DMS114 treated with DMSO at 0.1 percent for 48 hours (cell line): ENCODE measurements around the gene GPER1.
"Not testable (repeated sequence)": the region's sequence is repeated elsewhere in the genome, so short reads cannot be mapped to it uniquely, and the experiment has no call there.

Source experiments
- DNase-seq: peaks from one replicate; lab custom pipeline; 2025; ENCODE audit not compliant: unreplicated experiment; lab: John Stamatoyannopoulos, UW

GPER1 gene

DNA sequence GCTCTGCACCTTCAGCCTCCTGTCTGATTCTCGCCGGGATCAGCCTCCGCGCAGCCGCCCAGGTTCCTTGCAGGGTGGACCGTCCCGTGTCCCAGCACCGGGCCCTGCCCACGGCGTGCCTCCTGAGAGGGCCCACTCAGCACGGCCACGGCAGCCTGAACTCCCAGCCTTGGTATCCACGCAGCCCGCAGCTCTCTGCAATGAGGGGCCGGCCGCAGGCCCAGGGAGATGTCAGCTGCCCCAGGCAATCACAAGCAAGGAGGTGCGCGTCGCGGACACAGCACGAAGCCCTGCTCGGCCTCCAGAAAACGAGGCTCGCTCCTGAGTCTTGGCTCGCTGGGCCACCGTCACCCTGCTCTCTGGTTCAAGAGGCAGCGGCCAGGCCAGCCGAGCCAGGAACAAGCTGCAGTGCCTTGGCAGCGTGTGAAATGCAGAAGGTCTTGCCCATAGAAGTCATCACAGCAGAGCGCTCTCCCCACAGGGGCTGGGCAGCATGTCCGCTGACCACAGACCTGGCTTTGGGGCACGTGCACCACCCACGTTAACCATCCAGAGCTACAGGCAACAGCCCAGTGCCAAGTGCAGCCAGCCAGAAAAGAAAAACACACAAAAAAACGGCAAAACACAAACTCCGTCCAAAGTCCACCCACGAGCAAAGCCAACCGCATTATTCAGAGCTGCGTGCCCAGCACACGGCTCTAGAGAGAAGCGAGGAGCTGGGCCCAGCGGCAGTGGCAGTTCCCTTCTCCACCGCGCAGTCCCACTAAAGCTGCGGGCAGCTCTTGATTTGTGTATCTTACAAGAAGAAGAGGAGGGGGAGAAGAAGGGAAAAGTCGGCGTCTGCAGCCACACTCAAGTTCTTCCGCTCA lies 13.9 kb downstream of the GPER1 start:
- no peak for DNase-seq

- DNase-seq: no peak
Measured at GRCh38 chr7:1103009-1103788, 15.3 kb downstream of the GPER1 start.

- DNase-seq: no peak
Measured at GRCh38 chr7:1103789-1104515, 16.0 kb downstream of the GPER1 start.

DNA sequence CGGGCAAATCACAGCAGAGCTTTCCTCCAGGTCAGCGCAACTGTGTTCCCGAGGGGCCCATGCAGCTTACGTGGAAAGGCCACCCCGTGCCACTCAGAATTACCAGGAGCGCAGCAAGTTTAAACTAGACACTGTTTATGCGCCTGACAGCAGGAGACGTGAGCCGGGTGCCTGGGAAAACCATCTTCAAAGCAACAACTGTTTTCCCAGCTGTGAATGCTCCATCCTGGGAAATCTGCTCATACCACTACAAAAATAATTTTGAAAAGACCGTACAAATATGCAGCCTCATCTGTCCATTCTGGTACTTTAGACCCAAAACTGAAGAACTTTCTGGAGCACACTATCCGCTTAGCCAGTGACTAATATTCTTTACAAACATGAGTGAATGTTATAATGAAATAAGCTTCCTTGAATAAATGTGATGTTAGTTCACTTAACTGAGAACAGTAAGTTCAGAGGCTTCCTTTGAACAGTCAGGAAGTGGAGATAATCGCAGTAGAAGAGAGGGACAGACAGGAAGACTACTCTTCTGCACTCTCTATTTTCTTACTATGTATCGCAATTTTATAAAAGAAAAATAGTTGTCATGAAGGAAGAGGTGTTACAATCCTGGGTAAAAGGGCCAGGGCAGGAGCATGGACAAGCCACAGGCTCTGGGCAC lies 16.7 kb downstream of the GPER1 start:
- no peak for DNase-seq

- DNase-seq: no peak
Measured at GRCh38 chr7:1105189-1105588, 17.3 kb downstream of the GPER1 start.

DNA sequence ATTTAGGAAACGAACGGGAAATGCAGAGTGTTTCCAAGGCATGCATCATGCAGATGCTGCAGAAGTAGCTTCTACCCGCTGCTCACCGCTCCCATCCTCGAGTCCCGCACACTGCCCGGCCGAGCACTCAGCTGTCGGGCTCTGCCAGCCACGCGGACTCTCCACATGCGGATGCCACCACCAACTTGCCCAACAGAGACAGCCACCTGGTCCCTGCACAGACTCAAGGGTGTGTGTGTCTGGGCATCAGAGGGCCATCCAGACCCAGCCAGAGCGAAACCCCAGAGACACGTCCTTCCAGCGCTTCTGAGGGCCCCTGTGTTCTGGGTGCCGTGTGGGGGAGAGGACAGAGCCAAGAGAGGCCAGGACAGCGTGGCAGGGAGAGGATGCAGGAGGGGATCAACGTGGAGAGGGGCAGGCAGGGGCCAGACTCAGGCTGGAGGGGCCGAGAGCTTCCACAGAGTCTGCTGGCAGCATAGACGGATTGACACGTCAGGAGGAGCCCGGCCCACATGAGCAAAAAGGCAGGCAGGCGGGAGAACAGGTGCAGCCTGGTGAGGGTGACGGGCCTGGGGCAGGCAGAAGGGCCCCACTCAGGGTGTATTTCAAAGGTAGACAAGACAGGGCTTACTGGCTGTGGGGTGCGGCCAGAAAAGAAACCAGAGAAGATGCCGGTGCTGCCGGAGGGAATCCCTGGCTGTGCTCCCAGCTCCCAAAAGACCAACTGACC lies 18.3 kb downstream of the GPER1 start:
- DNase-seq: no peak

DNA sequence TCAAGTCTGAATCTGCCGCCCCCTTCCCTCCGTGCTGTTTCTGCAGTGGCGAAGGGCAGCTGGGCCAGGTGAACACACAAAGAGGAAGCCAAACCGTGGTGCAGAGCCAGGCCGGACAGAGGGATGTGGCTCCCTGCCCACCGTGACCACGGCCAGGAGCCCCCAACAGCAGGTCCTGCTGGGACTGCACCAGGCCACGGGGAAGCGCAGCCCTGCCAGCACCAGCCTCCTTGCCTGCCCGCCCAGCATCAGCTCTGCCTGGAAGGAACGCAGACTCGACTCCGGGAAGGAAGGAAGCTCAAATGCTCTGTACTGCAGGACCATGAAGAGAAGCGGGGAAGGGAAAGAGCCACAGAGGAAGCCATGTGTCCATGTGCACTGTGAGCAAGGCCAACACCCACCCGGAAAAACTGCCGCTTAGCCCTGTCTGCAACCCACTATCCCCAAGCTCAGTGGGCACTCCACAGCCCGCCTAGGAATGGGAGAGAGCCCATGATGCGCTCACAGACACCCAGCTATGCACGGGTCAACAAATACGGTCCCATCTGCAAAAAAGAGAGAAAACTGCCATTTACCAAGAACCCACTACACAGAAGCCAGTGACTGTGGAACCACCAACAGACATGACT lies 19.0 kb downstream of the GPER1 start:
- no peak for DNase-seq

DNA sequence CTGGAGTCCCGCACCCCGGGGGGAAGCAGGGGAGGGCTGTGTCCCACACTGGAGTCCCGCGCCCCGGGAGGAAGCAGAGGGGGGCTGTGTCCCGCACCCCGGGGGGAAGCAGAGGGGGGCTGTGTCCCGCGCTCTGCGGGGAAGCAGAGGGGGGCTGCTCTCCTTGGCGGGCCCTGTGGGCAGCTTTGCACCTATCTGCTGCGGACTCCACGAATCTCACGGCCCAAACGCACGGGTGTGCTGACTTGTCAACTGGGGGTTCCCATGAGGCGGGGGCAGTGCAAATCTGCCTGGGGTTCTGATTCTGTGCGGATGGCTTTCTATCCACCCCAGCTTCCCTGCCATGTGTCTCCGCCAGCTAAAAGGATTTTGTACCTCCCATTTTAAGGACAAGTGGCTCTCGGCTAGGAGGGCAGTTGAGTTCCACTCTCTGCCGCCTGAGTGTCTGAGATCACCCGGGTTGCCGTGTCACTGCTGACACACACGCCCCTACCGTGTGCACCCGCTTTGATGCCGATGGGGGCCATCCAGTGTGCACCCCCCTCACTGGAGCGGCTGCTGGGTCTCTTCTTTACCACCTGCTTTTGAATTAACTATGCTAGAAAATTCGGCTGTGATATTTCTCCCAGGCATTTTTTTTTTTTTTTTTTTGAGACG lies 20.5 kb downstream of the GPER1 start:
- no peak for DNase-seq

DNA sequence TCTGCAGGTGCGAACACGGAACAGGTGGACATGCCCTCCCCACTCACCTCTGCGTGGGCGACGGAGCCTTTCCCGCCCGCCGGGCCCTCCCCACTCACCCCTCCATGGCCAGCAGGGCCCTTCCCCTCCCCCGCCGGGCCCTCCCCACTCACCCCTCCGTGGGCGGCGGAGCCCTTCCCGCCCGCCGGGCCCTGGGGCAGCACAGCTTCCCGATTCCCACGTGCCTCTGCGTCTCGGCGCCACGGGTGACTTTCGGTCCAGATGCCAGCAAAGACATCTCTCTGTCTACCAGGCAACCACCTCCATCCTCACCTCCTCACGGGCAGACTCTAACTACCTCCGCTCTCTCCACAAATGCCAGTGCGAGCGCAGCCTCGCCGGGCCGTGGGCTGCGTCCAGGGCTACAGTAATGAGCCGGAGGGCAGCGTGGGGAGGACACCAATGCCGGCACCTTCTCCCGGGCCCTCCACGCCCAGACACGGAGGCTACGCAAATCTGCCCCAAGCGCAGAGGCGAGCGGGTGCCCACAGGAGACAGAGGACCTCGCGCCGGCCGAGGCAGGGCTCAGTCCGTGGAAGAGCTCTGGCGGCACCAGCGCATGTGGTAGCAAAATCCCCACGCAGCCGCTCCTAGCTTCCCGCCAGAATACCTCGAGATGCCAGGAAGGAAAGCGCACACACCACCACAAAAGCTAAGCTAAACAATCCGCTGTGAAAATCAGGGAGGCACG lies 21.8 kb downstream of the GPER1 start:
- DNase-seq: no peak

DNA sequence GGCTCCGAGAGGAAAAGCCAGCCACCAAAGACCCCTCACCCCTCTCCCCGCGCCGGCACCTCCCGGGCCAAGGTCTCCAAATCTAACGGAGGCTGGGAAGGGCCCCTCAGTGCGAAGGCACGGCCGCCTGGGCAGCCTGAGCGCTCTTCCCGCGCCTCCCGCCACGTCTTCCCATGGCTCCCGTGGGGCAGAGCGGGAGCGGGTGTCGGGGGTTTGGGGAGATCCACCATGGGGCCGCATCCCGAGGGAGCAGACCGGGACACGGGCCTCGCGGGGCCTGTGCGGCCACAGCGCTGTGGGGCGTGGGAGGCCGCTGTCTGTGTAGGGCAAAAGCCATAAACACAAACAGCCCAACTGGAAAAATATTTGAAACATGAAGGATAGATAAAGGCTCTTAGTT lies 22.4 kb downstream of the GPER1 start:
- DNase-seq: no peak

- no peak for DNase-seq
Measured at GRCh38 chr7:1111156-1111555, 23.2 kb downstream of the GPER1 start.

- DNase-seq: no peak
Measured at GRCh38 chr7:1112109-1112508, 24.2 kb downstream of the GPER1 start.

GRCh38 chr7:1112625-1113547 lies 25.0 kb downstream of the GPER1 start:
- no peak for DNase-seq

DNA sequence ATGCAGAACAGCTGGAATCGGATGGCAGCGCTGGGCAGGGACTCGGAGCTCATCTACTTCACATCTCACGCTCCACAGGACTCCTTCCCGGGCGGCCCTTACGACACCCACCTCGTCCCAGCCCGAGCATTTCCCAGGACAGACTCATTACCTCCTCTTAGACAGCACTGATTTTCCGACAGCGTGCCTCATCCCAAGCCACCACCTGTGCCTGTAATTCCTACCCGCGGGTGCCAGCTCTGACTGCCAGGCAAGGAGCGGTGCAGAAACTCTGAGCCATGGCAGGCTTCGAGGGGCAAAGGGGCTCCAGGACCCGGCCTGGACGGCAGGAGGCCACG lies 25.6 kb downstream of the GPER1 start:
- DNase-seq: no peak

DNA sequence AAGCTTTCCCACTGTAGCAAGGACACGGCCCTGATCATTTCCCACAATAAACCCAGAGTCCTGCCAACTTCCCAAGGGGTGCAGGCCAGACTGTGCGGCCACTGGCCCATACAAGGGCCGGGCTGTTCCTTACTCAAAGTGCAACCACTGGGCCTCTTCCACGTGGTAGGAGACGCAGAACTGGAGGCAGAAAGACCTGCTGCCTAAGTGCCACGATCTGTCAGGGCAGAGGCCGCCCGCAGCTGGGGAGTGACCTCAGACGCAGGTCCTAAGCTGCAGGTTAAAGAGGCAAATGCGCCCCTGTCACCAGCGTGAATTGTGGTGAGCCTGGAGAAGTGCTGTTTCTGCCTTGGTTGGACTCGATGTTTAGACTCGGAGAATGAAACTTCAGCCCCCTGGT lies 26.2 kb downstream of the GPER1 start:
- no peak for DNase-seq

- DNase-seq: no peak
Measured at GRCh38 chr7:1114505-1114904, 26.6 kb downstream of the GPER1 start.

- not testable (repeated sequence) for DNase-seq
Measured at GRCh38 chr7:1115171-1116045, 27.5 kb downstream of the GPER1 start.
